HG02840 (cell line): ENCODE measurements around the gene KRT72.

Experiments used
- ATAC-seq: cut with Tn5 transposase; IDR thresholded peaks from one replicate; pipeline ENCODE4 v1.9.1; 2021; ENCODE audit warnings: mild to moderate bottlenecking, moderate library complexity, moderate number of reproducible peaks; ENCODE audit not compliant: unreplicated experiment, low FRiP score

Gene KRT72

DNA sequence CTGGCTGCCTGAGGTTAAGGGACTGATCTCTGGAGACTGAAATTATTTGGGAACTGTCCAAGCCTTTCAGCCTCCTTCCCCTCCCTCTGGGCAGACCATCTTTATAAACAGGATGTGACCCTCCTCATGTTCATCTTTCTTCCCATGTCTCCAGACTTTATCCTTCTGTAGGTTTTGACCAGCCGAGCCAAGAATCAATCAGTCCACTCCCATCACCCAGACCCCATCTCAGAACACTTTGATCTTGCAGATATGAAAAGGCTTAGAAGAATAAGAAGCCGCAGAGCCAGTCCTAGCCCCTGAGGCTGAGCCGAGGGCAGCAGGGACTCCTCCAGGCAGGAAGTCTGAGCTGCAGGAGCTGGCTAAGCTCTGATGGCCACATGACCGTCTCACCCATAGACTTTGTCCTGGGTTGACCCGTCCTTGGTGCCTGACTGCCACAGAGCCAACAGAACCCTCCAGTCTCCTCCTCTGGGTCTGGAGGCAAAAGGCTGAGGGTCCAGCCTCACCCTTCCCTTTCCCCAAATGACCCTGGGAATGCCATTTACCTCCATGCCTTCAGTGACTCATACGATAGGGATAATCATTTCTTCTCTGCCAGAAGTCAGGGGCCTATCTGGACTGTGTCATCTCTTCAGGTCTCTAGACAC lies 49.9 kb downstream of the KRT72 start:
- no peak for ATAC-seq

DNA sequence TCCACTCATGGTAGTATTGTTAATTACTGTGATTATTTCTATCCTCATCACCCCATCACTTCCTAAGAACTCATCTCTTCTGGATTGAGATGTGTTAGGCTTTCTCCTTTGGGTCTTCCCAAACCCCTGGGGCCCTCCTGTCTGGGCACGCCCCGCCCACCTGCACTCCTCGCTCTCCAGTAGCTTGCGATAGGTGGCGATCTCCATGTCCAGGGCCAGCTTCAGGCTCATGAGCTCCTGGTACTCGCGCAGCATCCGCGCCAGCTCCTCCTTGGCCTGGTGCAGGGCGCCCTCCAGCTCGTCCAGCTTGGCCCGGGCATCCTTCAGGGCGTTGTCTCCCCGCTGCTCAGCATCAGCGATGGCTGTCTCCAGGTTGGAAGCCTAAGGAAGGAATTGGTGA lies 55.1 kb downstream of the KRT72 start:
- no peak for ATAC-seq

DNA sequence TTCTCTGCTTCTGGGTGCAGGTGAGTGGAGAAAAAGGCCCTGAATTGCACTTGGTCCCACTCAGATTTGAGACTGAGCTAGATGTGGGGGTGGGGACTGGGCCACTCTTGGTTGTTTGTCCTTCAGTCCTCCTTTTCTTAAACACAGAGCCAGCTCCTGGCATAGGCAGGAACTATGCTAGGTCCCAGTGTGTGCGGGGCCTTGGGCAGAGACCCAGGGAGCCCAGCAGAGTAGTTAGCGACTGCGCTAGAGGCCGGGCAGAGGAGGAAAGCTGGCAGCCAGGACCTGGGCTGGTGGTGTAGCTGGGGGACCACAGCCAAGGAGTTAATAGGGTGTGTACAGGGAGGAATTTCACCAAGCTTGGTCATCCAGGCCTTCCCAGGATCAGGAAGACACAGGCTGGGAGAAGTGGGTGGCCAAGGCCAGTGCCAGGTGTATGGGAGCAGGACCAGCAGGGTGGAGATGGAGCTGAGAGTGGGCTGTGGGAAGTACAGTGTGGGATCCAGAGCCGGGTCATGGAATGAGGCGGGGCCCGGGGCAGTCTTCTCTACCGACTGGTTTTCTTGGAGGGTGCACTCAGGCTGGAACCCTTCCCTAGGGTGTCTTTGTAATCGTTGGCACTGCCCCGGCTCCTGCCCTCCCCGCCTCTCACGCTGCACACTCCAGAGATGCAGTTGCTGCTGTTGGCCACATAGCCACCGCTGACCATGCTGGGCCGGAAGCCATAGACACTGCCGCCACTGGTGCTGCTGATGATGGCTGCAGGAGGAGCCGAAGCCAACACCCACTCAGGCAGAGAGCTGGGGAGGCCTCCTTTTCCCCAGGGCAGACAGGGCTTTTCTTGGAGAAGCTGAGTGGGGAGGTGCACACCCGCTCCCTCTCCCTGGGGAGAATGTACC lies 57.0 kb downstream of the KRT72 start:
- no peak for ATAC-seq

DNA sequence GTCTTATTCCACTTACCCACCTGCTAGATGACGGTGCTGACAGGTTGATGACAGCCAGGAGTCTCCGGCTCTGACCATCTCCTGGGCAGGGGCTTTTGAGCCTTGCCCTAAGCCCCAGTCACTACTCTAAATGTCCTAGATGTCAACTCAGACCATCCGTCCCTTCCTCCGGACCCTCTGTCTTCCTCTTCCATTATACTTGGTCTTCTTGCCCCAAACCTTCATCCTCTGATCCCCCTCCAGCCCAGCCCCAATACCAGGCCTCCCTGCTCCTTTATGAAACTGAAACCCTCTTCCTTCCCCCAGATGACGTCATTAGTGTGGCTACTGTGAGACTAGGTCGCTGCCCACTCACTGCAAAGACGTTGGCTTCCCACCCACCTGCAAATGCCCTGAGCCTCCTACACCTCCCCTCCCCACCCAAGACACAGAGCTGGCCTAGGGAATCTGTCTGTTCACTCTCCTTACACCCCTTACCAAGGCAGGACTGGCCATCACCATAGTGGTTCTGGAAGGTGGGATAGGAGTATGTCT lies 58.4 kb downstream of the KRT72 start:
- ATAC-seq, result no peak

DNA sequence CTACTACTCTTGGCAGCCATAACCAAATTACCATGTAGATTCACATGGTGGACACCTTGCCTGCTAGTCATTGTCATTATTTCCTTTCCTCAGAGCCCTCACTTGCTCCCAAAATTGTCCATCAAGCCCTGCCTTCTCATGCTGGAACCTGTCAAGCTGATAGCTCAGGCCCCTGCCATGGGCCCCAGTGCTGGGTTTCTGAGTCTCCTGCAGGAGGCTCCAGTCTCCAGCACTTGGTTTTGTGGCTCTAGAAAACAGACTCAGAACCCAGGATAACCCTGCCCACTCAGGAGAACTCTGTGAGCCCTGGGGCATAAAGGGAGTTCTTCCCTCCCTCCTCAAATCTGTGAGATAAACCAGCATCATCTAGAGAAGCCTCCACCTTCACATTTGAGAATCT lies 59.1 kb downstream of the KRT72 start:
- ATAC-seq, result no peak

DNA sequence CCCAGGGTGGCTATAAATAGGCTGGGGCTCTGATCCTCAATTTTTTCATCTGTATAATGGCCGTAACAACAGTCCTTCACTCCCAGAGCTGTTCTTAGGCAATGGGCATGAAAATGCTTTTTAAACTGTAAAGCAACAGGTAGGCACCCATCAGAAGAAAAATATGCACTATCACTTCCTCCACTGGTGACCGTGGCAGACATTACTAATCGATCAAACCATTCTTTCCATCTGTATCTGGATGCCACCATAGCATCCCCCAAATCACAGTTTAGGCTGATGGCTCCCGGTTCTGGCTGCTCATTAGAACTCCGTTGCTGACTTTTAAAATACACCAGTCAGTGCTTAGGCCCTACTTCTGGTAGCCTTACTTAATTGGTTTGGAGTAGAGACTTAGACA lies 59.6 kb downstream of the KRT72 start:
- ATAC-seq, result no peak

DNA sequence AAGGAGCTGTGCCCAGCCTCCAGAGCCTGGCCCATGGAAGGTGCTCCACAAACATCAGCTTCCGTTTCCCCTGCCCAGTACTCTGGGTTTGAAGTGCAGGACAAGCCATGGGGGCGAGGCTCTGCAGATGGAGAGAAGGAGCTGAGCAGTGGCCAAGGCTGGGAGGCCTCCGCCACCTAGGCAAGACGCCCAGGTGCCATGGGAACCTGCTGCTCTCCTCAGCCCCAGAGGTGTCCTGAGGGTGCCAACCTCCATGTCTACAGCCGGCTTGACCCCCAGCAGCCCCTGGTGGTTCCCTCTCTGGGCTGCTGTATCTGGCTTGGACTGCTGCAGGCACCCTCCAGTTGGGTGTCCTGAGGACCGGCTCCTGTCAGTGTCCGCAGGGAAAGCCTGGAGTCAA lies 60.7 kb downstream of the KRT72 start:
- no peak for ATAC-seq

DNA sequence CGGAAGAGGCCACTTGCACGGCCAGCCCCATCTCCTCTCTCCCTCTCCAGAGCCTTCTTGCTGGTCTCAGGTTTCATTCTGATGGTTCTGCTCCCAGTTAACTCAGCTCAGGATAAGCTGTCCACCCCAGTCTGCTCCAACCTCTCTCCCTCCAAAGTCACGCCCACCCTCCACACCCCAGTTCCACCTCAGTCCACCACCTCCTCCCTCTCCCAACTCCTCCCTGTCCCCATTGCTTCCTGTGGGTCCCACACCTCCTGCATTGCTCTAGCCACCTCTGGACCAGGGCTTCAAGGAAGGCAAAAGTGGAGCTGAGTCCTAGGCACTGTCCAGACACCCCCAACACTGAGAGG lies 61.5 kb downstream of the KRT72 start:
- ATAC-seq, result no peak

DNA sequence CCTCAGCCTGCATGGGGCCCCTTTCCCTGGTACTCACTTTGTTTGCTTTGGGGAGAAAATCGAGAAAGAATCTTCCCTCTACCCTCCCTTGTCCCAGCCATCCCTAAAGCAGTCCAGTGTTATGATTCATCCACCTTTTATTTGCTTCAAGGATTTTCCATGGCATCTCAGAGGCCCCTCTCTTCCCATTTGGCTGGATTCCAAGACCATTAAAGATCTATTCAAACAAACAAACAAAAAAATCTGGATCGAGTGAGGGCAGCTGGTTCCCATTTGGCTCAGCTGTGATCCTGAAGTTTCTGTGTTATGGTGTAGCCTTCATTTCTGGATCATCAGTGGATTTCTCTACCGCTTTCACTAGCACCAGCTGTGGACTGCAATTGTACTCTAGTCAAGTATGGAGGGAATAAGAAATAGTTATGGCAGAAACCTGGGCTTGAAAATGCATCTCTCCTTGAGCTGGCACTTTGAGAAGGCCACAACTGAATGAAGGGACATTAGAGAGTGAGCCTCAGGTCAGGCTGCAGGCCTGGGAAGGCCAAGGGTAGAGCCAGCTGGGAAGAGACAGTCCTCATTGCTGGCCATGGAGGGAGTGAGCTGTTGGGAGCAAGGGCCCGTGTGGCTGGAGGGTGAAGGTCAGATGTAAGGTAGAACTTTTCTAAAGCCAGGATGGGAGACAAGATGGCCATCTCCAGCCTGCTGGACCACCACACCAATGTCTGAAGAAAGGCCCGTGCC lies 62.0 kb downstream of the KRT72 start:
- no peak for ATAC-seq

DNA sequence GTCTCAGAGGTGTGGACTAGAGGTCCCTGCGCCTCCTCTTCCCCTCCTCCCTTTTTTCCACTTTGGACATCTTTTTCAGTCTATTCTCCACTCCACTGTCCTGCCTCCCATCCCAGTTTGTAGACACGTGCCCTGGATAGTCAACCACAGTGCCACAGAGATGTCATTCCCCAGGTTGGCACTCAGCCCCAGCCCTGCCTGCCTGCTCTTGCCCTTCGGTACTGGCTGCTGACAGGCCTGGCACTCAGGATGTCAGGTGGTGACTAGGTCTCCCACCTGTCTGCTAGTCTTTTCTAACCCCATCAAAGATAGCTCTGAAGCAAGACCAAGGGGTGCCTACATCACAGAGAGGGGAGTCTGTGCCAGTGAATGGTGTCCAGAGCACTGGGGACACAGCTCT lies 64.2 kb downstream of the KRT72 start:
- no peak for ATAC-seq
